Thyroid gland (tissue), 4 donors: Measurements from ENCODE around the gene COPRS.

ENCODE experiments used
- CTCF ChIP-seq, 6 experiments: fragments of 200-600 bp in 3 of 6; fragments of 450-650 bp in 3 of 6; sonication (generic) in 3 of 6; IDR thresholded peaks; one replicate each; pipeline ENCODE4 v1.5.1; 2016 to 2019; ENCODE audit warnings: antibody characterized with exemption in 6 of 6, mild to moderate bottlenecking in 2 of 6, inconsistent platforms in 1 of 6, moderate library complexity in 1 of 6
- POLR2A ChIP-seq, 2 donors: fragments of 450-650 bp; IDR thresholded peaks; one replicate each; pipeline ENCODE4 v1.6.1; 2017; ENCODE audit warnings: antibody characterized with exemption in 2 of 2, mild to moderate bottlenecking in 2 of 2, moderate library complexity in 1 of 2

GRCh38 chr17:31859487-31860008 is 504 bp upstream of the COPRS start:
- TF ChIP-seq CTCF (IDR thresholded peaks at IDR 0.05): no peak
- no peak for TF ChIP-seq POLR2A (IDR thresholded peaks at IDR 0.05)
